Measurements from ENCODE around the gene ANKMY1.

Gene ANKMY1

GRCh38 chr2:240502430-240503121 lies 55.2 kb downstream of the ANKMY1 start:
- TF ChIP-seq ZFX (IDR thresholded peaks at IDR 0.05; ENCODE audit: borderline replicate concordance) (no peak), CTCF (IDR thresholded peaks at IDR 0.05) (no peak)
- no peak overlapping the region for H3K27ac ChIP-seq

- no peak overlapping the region for H3K27ac ChIP-seq
- TF ChIP-seq CTCF (IDR thresholded peaks at IDR 0.05): no peak
- no peak for TF ChIP-seq ZFX (IDR thresholded peaks at IDR 0.05; ENCODE audit: borderline replicate concordance)
Measured at GRCh38 chr2:240502059-240502429, 55.7 kb downstream of the ANKMY1 start.

GRCh38 chr2:240501531-240501991 lies 56.2 kb downstream of the ANKMY1 start:
- H3K27ac ChIP-seq: no peak overlapping the region
- TF ChIP-seq CTCF (IDR thresholded peaks at IDR 0.05): no peak
- no peak for TF ChIP-seq ZFX (IDR thresholded peaks at IDR 0.05; ENCODE audit: borderline replicate concordance)

GRCh38 chr2:240500561-240501423 lies 57.0 kb downstream of the ANKMY1 start:
- H3K27ac ChIP-seq: no peak overlapping the region
- TF ChIP-seq CTCF (IDR thresholded peaks at IDR 0.05) (no peak), ZFX (IDR thresholded peaks at IDR 0.05; ENCODE audit: borderline replicate concordance) (no peak)

GRCh38 chr2:240499309-240500301 lies 58.2 kb downstream of the ANKMY1 start:
- TF ChIP-seq ZFX (IDR thresholded peaks at IDR 0.05; ENCODE audit: borderline replicate concordance): no peak
- no peak for TF ChIP-seq CTCF (IDR thresholded peaks at IDR 0.05)
- no peak overlapping the region for H3K27ac ChIP-seq

- no peak overlapping the region for H3K27ac ChIP-seq
- TF ChIP-seq ZFX (IDR thresholded peaks at IDR 0.05; ENCODE audit: borderline replicate concordance) (no peak), CTCF (IDR thresholded peaks at IDR 0.05) (no peak)
Measured at GRCh38 chr2:240498958-240499260, 58.9 kb downstream of the ANKMY1 start.

Measured in 22Rv1 (cell line).